ENCODE measurements around the gene SH3PXD2B.
"Not testable (repeated sequence)": the region's sequence is repeated elsewhere in the genome, so short reads cannot be mapped to it uniquely, and the experiment has no call there.

The SH3PXD2B gene

DNA sequence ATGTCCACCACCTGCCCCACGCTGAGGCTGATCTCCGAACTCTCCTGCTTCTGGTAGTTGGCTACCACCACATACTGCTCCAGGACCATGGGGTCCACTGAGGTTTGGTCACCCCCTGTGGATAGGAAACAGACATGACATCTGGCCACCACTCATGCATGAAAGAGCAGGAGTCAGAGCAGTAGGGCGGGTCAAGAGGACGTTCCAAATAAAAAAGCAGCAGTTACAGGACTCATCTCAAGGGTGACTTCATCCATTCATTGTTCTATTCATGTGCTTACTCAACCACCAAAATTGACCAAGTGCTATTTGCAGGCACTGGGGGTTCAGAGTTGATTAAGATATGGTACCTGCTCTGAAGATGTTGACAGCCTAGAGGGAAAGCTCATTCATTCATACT lies 91.6 kb downstream of the SH3PXD2B start:
- DNase-seq = no peak

DNA sequence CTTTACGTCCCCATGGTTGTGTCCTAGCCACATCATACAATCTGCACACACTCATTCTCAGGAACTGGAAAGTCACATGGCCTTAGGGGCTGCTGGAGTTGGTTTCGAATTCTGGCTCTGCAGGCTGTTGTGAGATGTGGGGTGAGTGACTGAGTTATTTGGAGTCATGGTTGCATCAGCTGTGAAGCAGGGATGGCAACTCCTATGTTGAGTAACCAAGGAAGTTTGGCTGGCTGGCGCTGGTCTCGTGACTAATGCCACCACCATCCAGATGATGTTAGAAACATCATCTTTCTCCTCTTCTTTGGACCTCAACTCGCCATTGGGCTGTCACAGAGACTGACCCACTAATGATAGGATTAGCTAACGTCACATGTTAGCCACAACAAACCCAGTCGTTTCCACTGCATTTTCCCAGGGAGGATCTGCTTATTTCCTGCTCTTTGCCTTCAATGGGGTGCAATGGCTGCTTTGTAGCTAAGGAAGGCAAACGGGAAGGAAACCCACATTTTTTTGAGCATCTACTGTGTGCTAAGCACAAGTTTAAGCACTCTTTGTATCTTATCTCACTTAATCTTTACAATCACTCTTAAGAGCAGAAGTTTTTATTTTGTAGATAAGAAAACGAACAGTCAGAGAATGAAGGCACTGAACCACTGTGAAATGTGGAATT lies 92.6 kb downstream of the SH3PXD2B start:
- no peak for DNase-seq

DNA sequence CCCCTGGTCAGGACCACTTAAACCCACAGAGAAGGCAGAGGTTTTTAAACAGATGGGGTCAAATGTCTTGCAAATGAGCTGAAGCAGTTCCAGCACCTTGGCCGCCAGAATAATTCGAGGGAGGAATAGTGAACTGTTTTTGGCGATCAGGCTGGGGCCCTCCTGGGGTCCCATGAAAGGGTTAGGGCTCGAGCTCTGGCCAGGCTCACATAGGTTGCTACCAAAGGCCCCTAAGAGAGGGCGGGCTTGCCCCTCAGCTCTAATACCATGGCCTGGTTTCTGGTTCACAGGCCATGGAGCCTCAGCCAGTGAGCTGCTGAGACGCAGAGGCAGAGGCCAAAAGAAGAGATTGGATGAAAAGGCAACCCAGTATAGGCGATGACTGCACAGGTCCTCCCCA lies 96.0 kb downstream of the SH3PXD2B start:
- DNase-seq = no peak

GRCh38 chr5:172356527-172356926 lies 97.8 kb downstream of the SH3PXD2B start:
- no peak for DNase-seq

DNA sequence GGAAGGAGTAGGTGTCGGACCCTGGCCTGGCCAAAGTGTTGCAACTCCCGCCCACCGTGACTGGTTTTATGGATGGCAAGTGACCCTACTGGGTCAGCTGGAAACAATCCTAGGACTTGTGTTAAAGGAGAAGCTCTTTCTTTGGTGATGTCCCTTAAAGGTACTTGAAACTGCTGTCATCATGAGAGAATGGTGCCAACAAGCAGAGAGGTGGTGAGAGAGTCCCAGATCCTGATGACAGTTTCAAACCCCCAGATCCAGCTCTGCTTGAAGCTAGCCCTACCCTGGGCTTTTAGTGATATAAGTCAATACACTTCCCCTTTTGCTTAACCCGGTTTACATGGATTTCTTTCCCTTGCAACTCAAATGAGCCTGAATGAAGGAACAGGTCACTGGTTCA lies 98.3 kb downstream of the SH3PXD2B start:
- DNase-seq = no peak

DNA sequence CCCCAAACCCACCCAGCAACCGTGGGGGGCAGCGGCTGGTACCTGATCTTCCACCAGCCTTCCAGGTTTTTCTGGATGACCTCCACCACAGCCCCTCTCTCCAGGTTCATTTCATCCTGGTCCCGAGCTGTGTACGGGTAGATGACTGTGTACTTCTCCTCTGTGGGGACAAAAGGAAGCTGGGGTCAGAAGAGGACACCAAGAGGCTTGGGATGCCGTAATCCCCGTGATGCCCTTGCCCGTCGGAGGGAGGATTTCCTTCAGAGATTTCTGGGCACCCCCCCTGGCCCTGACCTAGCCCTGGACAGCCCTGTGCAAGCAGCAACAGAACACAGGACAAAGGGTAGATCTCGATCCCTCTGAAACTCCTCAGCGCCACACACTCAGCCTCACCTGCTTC lies 100.5 kb downstream of the SH3PXD2B start:
- no peak for DNase-seq

- no peak for DNase-seq
Measured at GRCh38 chr5:172353271-172353812, 101.0 kb downstream of the SH3PXD2B start.

GRCh38 chr5:172352526-172352925 lies 101.8 kb downstream of the SH3PXD2B start:
- not testable (repeated sequence) for DNase-seq

- no peak for DNase-seq
Measured at GRCh38 chr5:172351240-172351778, 103.0 kb downstream of the SH3PXD2B start.

DNA sequence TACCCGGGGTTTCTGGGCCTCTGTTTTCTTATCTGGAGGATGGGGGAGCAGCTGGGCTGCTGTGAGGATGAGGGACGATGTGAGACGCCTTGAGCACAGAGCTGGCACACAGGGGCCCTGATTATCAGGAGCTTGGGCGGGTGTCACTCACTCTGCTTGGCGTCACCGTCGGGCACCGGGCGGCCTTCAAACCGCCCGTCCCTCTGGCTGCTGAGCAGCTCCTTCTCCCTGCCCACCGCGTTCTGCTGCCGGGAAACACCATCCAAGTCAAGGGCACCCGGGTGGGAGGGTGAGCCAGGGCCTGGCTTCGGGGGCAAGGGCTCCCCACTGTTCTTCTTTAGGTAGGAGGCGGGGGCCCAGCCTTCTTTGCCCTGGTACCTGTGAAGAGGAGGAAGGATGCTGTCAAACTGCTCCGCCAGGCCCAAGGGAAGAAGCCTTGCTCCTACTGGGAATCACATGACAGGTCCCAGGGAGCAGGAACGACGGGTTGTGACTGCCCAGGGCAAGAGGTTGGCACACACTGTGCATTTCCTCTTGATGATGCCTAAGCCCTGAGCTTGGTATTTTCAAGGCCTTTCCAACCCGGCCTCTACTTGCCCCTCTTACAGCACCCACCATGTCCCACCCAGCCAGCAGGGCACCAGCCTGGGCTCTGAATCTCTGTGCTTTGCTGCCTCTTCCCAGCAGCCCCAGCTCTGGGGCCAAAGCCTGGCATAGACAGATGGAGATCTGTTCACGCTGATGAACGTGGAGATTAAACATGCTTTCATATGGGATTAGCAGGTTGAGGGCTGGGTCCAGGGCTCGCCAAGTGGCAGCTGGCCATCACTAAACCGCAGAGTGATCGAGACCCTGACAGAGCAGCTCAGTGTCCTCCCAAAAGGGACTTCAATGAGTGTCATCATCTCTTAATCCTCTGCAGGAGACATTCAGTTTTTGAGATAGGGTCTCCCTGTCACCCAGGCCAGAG lies 103.8 kb downstream of the SH3PXD2B start:
- no peak for DNase-seq

DNA sequence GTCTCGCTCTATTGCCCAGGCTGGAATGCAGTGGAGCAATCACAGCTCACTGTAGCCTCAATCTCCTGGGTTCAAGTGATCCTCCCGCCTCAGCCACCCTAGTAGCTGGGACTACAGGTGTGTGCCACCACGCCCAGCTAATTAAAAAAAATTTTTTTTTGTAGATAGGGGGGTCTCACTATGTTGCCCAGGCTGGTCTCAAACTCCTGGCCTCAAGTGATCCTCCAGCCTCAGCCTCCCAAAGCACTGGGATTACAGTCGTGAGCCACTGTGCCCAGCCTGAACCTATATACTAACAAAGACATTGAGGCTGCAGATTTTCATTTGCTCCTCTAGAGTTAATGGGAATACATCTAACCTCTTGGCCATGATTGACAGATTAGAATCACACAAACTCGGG lies 105.6 kb downstream of the SH3PXD2B start:
- not testable (repeated sequence) for DNase-seq

- DNase-seq = no peak
Measured at GRCh38 chr5:172348084-172348483, 106.2 kb downstream of the SH3PXD2B start.

GRCh38 chr5:172347496-172348052 lies 106.8 kb downstream of the SH3PXD2B start:
- no peak for DNase-seq

DNA sequence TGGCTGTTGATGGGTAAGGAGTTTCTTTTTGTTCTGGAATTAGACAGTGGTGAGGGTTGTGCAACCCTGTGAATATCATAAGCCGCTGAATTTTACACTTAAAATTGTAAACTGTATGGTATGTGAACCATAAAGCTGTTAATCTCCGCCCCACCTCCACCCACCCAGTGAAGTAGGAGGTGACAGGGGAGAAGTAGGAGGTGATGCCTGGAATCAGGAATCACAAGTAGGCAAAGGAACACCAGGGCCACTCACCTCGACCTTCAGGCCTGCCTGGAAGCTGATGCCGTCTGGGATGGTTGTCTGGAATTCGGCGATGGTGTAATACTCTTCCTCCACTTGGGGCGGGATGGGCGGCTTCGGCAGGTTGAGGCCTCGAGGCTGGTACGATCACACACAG lies 108.4 kb downstream of the SH3PXD2B start:
- no peak for DNase-seq

- DNase-seq = no peak
Measured at GRCh38 chr5:172344855-172345409, 109.4 kb downstream of the SH3PXD2B start.

DNA sequence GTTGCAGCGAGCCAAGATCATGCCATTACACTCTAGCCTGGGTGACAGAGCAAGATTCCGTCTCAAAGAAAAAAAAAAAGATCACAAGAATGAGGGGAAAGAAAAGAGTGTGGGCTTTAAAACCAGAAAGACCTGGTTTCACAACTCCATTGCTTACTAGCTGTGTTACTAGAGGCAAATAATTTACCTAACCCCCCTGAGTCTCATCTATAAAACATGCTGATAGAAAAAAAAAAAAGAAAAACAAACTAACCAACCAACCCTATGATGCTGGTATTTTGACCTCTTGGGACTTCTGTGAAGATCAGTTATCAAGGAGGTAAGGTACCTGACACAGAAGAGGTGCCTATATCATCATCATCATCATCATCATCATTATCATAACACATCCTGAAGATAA lies 110.6 kb downstream of the SH3PXD2B start:
- no peak for DNase-seq

DNA sequence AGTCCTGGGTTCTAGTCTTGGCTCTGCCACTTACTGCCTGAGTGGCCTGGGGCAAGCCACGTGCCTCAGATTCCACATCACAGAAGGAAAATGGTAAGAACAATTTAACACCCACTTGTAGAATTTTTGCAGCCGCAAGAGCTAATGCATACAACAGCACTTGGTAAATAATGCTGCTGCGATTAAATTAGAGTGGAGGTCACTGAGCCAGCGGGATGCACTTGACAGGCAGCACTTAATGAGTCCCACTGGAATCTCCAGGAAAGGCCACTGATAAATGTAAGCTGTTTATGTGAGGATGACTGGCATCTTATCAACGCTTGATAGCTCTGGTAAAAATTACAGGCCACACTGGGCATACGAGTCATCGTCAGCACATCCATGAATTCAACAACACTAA lies 111.4 kb downstream of the SH3PXD2B start:
- DNase-seq = no peak

DNA sequence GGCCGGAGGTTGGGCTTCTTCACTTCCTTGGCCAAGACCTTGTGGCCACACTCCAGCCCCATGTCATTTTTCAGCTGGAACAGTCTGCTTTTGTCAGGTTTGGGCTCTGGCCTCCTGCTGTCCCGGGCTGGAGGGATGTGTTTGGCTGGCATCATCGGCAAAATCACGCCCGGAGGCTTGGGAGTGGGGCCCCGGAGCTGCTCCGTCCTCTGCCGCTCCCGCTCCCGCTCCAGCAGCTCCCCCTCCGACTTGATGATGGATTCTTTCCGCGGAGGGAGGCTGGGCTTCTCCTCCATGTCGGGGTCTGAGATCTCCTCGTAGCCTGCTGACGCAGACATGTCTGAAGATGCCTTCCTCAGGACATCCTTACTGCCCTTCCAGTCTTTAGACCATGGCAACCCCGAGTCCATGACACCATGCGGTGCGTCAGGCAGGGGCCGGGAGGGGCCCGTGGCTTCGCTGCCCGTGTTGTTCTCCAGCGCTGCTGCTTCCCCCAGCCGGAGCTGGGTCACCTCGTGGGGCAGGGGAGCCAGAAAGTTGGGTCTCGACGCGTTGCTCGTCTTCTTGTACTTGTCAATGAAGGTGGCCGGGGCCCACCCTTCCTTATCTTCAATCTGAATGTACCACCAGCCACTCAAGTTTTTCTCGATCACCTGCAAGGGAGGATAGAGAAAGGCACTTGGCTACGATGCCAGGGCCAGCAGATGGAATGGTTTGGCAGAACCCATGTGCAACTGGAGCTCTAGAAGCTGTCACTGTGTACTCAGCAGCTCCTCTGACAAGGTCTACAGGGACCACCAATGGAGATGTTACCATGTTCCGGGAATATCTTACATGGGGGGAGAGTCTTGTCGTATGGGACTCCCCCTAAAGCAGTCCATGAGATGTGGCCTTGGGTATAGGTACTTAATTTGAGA lies 114.8 kb downstream of the SH3PXD2B start:
- DNase-seq = no peak

DNA sequence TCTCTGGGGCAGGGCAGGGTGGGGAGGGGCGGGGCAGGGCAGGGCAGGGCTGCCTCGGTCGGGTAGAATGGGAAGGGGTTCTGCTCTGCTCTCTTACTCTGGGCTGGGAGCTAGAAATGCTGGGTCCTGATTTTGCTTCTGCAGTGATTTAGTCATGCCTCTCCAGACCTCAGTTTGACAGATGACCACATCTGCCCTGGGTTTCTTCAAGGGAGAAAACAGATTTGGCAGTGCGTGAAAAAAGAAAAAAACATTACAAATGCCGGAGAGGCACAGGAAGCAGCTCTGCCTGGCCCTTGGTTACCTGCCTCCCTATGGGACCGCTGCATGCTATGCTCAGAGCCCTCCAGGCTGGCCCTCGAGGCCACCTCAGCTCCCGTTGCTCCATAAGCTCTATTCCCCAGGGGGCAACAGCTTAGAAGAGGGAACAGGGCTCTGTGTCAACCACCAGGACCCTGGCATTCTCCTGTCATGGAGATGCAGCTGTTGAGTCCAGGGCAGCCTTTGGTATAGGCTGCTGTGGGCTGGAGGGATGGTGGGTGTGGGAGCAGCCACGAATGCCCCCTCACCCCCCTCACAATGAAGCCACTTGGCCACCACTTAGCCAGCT lies 117.5 kb downstream of the SH3PXD2B start:
- no peak for DNase-seq

GRCh38 chr5:172336264-172336663 lies 118.1 kb downstream of the SH3PXD2B start:
- DNase-seq = no peak

GRCh38 chr5:172335721-172336120 lies 118.6 kb downstream of the SH3PXD2B start:
- DNase-seq = no peak
